Measurements from ENCODE around the gene CTBP2. TPM values are rescaled to one million over a fixed set of nuclear protein-coding genes. Genes with fewer than 3 reads are reported as not detected.

The CTBP2 gene
- total and polyA plus RNA-seq, 8 donors: 71.2 to 90.0 (median 84.1) TPM

DNA sequence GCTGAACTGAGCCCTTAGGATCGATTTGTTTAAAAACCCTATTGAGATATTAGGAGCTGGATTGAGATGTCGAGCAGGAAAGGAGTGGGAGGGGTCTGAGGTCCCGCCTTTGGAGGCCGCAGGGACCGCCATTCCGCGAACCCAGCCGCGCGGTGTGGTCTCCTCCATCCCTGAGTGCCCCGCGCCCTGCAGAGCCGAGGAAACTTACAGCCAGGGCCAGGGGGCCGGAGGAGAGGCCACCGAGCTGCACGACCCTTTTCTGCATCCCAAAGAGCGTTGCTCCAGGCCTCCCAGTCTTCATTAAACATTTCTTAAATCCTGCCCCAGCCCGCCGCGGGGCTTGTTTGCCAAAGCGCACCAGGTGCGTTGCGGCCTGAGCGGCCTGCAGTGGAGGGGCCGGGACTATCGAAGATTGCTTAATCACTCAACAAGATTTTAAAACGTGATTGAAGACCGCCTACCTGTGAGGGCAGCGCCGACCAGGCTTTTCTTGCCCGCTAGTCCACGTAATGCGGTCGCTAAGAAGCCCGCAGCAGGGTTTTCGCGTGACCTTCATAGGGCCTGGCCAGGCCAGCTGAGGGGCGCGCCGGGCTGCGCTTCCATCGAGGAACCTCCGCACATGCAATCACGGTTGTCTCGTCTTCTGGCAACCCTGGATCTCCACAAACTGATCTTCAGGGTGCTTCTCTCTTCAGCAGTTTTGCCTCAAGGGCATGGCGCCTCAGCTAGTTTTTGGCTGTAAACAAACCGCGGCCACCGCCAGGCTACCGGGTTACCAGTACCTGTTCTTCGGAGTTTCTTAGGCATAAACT lies 2.0 kb upstream of the CTBP2 start:
- peak overlapping the region; percentile 97 for H3K27ac ChIP-seq

GRCh38 chr10:125161707-125162119 lies 1.4 kb upstream of the CTBP2 start:
- peaks cover 0 to 15% of the 10 kb centered on the region in 2 donors for H3K27me3 ChIP-seq
- H3K4me3 ChIP-seq: peak overlapping the region; percentile 64 to 83
- peaks cover 7 to 22% of the 10 kb centered on the region in 2 donors for H3K4me1 ChIP-seq
- no peaks in the 10 kb centered on the region for H3K36me3 ChIP-seq
- TF ChIP-seq, protein P1, sequence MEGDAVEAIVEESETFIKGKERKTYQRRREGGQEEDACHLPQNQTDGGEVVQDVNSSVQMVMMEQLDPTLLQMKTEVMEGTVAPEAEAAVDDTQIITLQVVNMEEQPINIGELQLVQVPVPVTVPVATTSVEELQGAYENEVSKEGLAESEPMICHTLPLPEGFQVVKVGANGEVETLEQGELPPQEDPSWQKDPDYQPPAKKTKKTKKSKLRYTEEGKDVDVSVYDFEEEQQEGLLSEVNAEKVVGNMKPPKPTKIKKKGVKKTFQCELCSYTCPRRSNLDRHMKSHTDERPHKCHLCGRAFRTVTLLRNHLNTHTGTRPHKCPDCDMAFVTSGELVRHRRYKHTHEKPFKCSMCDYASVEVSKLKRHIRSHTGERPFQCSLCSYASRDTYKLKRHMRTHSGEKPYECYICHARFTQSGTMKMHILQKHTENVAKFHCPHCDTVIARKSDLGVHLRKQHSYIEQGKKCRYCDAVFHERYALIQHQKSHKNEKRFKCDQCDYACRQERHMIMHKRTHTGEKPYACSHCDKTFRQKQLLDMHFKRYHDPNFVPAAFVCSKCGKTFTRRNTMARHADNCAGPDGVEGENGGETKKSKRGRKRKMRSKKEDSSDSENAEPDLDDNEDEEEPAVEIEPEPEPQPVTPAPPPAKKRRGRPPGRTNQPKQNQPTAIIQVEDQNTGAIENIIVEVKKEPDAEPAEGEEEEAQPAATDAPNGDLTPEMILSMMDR (IDR thresholded peaks at IDR 0.05): no peak
- H3K27ac ChIP-seq: peak overlapping the region; percentile 97
- DNase-seq: peak in 1 of 4 donors; percentile 87
- intact Hi-C loops (cut with DNase I): no loop called here
- ATAC-seq: peak; percentile 17
- no peaks in the 10 kb centered on the region for H3K9me3 ChIP-seq

More for the DNA sequence above, 2.0 kb upstream of the CTBP2 start:
- H3K4me1 ChIP-seq: peaks cover 1 to 16% of the 10 kb centered on the region in 2 donors
- peak overlapping the region; percentile 64 to 83 for H3K4me3 ChIP-seq
- H3K27me3 ChIP-seq: peaks cover 0 to 15% of the 10 kb centered on the region in 2 donors
- no peaks in the 10 kb centered on the region for H3K9me3 ChIP-seq
- peak; percentile 2 for ATAC-seq
- DNase-seq: peak in 1 of 4 donors; percentile 82
- intact Hi-C loops (cut with DNase I): no loop called here
- no peaks in the 10 kb centered on the region for H3K36me3 ChIP-seq
- TF ChIP-seq, protein P1 (IDR thresholded peaks at IDR 0.05): no peak

- ATAC-seq: peak; percentile 68
- H3K4me1 ChIP-seq: peaks cover 12 to 28% of the 10 kb centered on the region in 2 donors
- DNase-seq: peak; percentile 80 to 96 (median 89)
- intact Hi-C loops (cut with DNase I): no loop called here
- no peaks in the 10 kb centered on the region for H3K36me3 ChIP-seq
- TF ChIP-seq, protein P1 (IDR thresholded peaks at IDR 0.05): peak; percentile 41 to 64
- peak overlapping the region; percentile 64 to 83 for H3K4me3 ChIP-seq
- no peaks in the 10 kb centered on the region for H3K9me3 ChIP-seq
- H3K27ac ChIP-seq: peak overlapping the region; percentile 97
- H3K27me3 ChIP-seq: peaks cover 0 to 15% of the 10 kb centered on the region in 2 donors
Measured at GRCh38 chr10:125160856-125161706, 718 bp upstream of the CTBP2 start.

- no peak for ATAC-seq
- H3K36me3 ChIP-seq: no peaks in the 10 kb centered on the region
- intact Hi-C loops (cut with DNase I): loop anchor here in 1 of 2 donors (10.0 kb wide), 1 partner anchor 105 kb away; no protein-coding TSS in a partner anchor
Measured at GRCh38 chr10:125159486-125159931, 854 bp downstream of the CTBP2 start.

More at GRCh38 chr10:125159486-125159931, 854 bp downstream of the CTBP2 start:
- peak overlapping the region; percentile 64 to 83 for H3K4me3 ChIP-seq
- H3K27me3 ChIP-seq: peaks cover 0 to 15% of the 10 kb centered on the region in 2 donors
- no peaks in the 10 kb centered on the region for H3K9me3 ChIP-seq
- TF ChIP-seq, protein P1 (IDR thresholded peaks at IDR 0.05): no peak
- peaks cover 26 to 44% of the 10 kb centered on the region in 2 donors for H3K4me1 ChIP-seq
- peak overlapping the region; percentile 97 for H3K27ac ChIP-seq
- peak in 1 of 4 donors; percentile 88 for DNase-seq

Data from left lung (tissue), 10 donors.